ENCODE measurements around the gene SMTNL1.

SMTNL1 gene

DNA sequence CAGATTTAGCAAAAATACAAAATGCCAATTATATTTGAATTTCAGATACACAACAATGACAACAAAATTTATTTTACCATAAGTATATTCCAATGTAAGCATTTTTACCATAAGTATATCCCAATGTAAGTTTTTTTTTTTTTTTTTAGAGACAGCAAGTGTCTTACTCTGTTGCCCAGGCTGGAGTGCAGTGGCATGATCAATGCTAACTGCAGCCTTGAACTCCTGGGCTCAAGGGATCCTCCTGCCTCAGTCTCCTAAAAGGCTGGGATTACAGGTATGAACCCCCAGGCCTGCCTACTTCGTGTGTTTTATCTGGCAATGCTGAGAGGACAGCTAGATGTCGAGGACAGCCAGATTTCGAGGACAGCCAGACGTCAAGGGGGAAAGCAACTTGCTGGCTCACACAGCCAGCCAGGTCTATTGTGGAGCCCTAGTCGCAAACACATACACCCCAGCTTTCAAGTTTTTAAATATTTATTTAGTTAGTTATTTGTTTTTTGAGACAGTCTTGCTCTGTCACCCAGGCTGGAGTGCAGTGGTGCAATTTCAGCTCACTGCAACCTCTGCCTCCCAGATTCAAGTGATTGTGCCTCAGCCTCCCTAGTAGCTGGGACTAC, 59.0 kb downstream of the SMTNL1 start:
- no peak for DNase-seq

DNA sequence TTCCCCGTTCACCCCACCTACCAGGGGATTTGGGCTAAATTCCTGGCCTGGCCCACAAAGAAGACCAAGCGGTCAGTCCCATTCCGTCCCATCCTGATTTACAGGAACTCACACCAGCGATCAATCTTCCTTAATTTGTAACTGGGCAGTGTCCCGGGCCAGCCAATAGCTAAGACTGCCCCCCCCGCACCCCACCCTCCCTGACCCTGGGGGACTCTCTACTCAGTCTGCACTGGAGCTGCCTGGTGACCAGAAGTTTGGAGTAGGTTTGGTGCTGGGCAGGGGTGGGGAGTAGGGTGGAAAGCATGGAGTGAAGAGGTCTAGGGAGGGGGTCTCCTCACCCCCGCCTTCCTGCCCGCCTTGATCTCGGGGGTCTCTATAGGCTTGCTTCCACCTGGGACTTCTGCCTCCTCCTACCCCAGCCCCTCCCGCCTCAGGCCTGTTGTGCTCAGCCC, 60.1 kb downstream of the SMTNL1 start, which contains the start of gene SERPING1:
SERPING1 (plus strand) TSS at position 225 of the 455 bp plus-strand sequence. CDS start 586 bp downstream, outside the sequence.
- no peak for DNase-seq

DNA sequence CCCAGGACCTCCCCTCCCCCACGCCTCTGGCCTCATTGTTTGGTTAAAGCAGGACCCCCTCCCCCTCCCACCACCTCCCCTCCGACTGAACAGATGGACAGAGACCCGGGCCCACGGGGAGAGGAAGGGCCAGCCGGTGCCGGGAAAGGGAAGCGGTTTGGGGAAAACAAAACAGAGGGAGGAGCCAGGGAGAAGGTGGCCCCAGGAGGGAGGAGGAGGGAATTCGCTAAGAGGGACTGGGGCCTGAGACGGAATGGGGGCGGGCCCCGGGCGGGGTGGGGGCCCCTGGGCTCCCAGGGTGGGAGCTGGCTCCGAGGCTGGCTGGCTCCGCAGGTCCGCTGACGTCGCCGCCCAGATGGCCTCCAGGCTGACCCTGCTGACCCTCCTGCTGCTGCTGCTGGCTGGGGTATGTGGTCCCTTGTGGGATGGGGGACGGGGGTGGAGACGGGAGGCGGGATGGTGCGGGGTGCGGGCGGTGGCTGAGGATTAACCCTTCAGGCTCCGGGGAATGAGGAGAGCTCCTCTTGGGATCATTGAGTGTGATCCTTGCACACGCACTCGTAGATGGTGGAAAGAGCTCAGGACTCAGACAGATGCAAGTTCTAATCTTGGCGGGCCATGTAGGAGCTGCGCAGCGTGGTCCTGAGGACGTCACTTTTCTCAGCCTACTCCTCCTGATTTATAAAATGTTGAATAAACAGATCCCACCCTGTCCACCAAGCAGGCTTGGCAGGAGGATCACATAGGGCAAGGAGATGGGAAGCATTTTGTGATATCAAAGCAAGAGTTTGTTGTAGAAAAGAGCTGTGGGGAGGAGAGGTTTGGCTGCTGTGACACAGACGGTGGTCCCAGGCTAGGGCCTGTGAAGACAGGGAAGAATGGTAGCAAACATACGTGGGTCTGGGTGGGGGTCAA, 60.8 kb downstream of the SMTNL1 start:
- no peak for DNase-seq

DNA sequence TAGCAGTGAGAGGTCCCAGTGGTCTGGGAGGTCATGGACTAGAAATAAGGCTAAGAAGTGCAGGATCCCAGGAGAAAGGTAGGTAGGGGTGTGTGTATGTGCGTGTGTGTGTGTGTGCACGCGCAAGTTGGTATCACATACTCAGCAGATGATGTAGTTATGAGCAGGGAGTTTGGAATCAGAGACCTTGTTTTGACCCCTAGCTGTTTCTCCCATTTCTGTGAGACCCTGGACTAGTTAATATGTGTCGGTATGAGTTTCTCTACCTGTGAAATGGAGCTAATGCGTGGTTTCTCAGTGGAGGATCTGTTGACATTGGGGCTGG, 61.4 kb downstream of the SMTNL1 start:
- DNase-seq, result no peak

DNA sequence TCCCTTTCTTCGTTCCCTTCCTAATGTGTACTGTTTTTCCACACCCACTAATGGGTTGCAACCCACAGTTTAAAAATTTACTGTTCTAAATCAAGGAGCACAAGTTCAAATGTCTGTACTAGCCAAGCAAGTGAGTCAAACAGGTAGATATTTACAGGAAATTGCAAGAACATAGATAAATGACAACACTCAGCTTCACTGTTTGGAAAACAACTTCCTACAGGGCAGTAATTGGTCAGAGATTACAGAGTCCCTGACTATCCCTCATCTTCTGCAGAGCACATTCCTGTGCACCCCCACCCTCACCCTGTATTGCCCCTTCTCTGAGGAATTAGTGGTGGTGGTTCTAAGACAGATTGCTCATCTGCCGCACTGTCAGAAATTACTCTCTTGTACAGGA, 62.0 kb downstream of the SMTNL1 start:
- DNase-seq, result no peak

All from NCI-H1436 (cell line).